ENCODE results near the gene WDPCP. TPM values are rescaled to one million over a fixed set of nuclear protein-coding genes. Genes with fewer than 3 reads are reported as not detected.

Gene WDPCP
- total and polyA plus RNA-seq, 10 of the 15 experiments (the other 5 are each of a cell fraction or from before 2014, with no cell fraction given): 2.1 to 7.9 (median 4.6) TPM

DNA sequence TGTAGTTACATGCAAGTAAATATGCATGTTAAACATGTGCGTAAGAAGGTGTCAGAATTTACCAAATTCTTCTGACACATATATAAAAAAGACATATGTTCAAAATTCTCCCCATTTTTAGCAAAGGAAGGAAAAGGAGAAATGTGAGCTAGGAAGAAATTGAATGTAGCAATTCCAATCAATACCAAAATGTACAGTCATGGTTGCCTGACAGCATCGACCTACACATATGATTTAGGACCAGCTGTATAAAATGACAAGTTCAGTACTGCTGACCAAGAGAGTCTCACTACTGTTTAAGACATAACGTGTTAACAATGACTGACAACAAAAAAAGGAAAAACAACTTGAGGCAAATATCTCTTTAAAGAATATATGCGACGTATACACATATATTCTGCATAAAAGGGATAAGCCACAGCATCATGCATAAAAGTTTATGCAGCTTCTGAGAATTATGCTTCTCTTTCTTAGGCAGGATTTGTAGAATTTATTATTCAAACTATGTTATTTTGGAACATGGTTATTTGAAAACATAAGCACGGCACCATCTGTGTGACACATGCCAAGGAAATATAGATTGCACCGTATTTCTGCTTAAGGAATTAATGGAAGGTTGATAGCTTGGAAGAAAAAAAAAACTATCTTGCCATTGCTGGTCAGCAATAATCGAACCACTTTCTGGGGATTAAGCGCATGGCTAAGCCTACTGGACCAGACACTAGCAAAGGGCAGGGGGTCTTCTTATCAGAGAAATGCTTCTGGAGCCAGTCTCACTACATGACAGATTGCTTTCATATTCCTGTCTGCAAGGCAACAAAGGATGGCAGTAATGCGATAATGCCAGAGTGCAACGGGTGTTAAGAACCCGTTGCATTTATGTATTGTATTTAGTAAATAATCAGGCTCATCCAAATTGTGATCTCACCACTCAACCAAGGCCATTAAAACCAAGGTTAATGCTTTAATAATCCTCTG is 154.0 kb downstream of the WDPCP start (continued):
- TF ChIP-seq NFYB (IDR thresholded peaks at IDR 0.05; ENCODE audit: insufficient read depth, low read depth, low read length): no peak
- TF ChIP-seq CBX5 (IDR thresholded peaks at IDR 0.05; ENCODE audit: low read depth): no peak
- TF ChIP-seq FOS (IDR thresholded peaks at IDR 0.05; ENCODE audit: borderline replicate concordance, extremely low read depth, insufficient read length): no peak
- no peak for TF ChIP-seq SPI1 (IDR thresholded peaks at IDR 0.05; ENCODE audit: borderline replicate concordance, insufficient read depth, low read depth, low read length)
- no peak for TF ChIP-seq SRF (IDR thresholded peaks at IDR 0.05; ENCODE audit: low read depth in 2 of 2, low read length in 2 of 2)
- TF ChIP-seq BCL3 (IDR thresholded peaks at IDR 0.05; ENCODE audit: borderline replicate concordance, insufficient read depth, low read depth, low read length, poor library complexity, severe bottlenecking): no peak
- TF ChIP-seq ATF3 (IDR thresholded peaks at IDR 0.05; ENCODE audit: borderline replicate concordance, extremely low read depth, low read depth, low read length): no peak
- TF ChIP-seq EP300 (IDR thresholded peaks at IDR 0.05; ENCODE audit: borderline replicate concordance in 1 of 2, control insufficient read depth in 1 of 2, low read depth in 2 of 2, low read length in 2 of 2): no peak
- TF ChIP-seq ZNF592 (IDR thresholded peaks at IDR 0.05): no peak
